CD4-positive, CD25-positive, alpha-beta regulatory T cell (primary cell): ENCODE measurements around the gene TMEM37. TPM values are rescaled to one million over a fixed set of nuclear protein-coding genes. Genes with fewer than 3 reads are reported as not detected.

ENCODE experiments used
- ATAC-seq, 2 donors: fragments of 150-1000 bp; cut with Tn5 transposase; one replicate each; pipeline ENCODE4 v1.10.0; 2021; ENCODE audit warnings: low read depth in 2 of 2, moderate number of reproducible peaks in 2 of 2, moderate library complexity in 1 of 2
- DNase-seq, 3 donors: peaks; one replicate each; pipeline versions ENCODE4 v3.0.0 to v3.0.0-alpha.2; 2012 to 2022; ENCODE audit warnings: mixed read lengths in 1 of 3
- H3K27ac ChIP-seq: one replicate; pipeline ENCODE4 v1.7.0; 2013; ENCODE audit warnings: mild to moderate bottlenecking, low read length; ENCODE audit not compliant: insufficient read depth, poor library complexity, severe bottlenecking
- H3K27me3 ChIP-seq: one replicate; pipeline ENCODE4 v1.7.0; 2013; ENCODE audit warnings: low read length; ENCODE audit not compliant: control insufficient read depth, insufficient read depth
- H3K36me3 ChIP-seq: one replicate; pipeline ENCODE4 v1.7.0; 2013; ENCODE audit warnings: mild to moderate bottlenecking, low read length, moderate library complexity; ENCODE audit not compliant: control insufficient read depth, insufficient read depth
- H3K4me1 ChIP-seq: 2 replicates; pipeline ENCODE4 v1.7.0; 2013; ENCODE audit warnings: mild to moderate bottlenecking, low read length; ENCODE audit not compliant: insufficient read depth, control insufficient read depth, poor library complexity, severe bottlenecking
- H3K4me3 ChIP-seq: one replicate; pipeline ENCODE4 v1.7.0; 2013; ENCODE audit warnings: low read depth, mild to moderate bottlenecking, low read length, moderate library complexity
- H3K9me3 ChIP-seq, 2 experiments: 1 replicate in 1 of 2; 2 replicates in 1 of 2; pipeline ENCODE4 v1.7.0; 2013; ENCODE audit warnings: low read length in 2 of 2, mild to moderate bottlenecking in 1 of 2, moderate library complexity in 1 of 2; ENCODE audit not compliant: control insufficient read depth in 2 of 2
- H3K27ac Mint-ChIP-seq, 3 donors: one replicate each; pipeline ENCODE4 v1.8.0; 2020 to 2022; ENCODE audit warnings: mild to moderate bottlenecking in 3 of 3, mixed read lengths in 3 of 3, moderate library complexity in 2 of 3
- H3K27me3 Mint-ChIP-seq: one replicate; pipeline ENCODE4 v1.8.0; 2022; ENCODE audit warnings: mild to moderate bottlenecking, mixed read lengths
- H3K36me3 Mint-ChIP-seq: one replicate; pipeline ENCODE4 v1.8.0; 2020; ENCODE audit warnings: mixed read lengths
- H3K4me1 Mint-ChIP-seq, 4 donors: one replicate each; pipeline ENCODE4 v1.8.0; 2020 to 2022; ENCODE audit warnings: mixed read lengths in 4 of 4, mild to moderate bottlenecking in 1 of 4
- H3K4me3 Mint-ChIP-seq, 4 donors: one replicate each; pipeline ENCODE4 v1.8.0; 2020 to 2022; ENCODE audit warnings: mild to moderate bottlenecking in 4 of 4, mixed read lengths in 4 of 4, moderate library complexity in 3 of 4
- H3K9me3 Mint-ChIP-seq, 7 donors: one replicate each; pipeline ENCODE4 v1.8.0; 2020 to 2022; ENCODE audit warnings: mixed read lengths in 7 of 7, mild to moderate bottlenecking in 3 of 7, moderate library complexity in 2 of 7
- polyA plus RNA-seq, 4 donors: library from polyadenylated mRNA; unstranded; fragments of 300-500 nt; fragmentation: Illumina TruSeq; gene quantifications; one replicate each; pipeline ENCODE4 v1.2.3, GENCODE V29; 2021
- total RNA-seq: library from RNA; stranded (reverse); gene quantifications from one replicate; pipeline ENCODE4 v1.2.3, GENCODE V29; 2022

The TMEM37 gene
- total and polyA plus RNA-seq, 5 donors from 2014 or later = 0.19 TPM; not detected in 4

- H3K36me3 ChIP-seq = no peaks in the 10 kb centered on the region
- Mint-ChIP-seq H3K36me3 (no peaks in the 10 kb centered on the region), H3K4me3 (no peak overlapping the region), H3K27me3 (no peaks in the 10 kb centered on the region), H3K4me1 (no peaks in the 10 kb centered on the region), H3K9me3 (peaks cover 0 to 2% (median 0%) of the 10 kb centered on the region in 7 donors), H3K27ac (no peak overlapping the region)
- no peak for ATAC-seq
- no peak for DNase-seq
- H3K4me3 ChIP-seq = no peak overlapping the region
- H3K9me3 ChIP-seq = no peaks in the 10 kb centered on the region
- H3K27me3 ChIP-seq = no peaks in the 10 kb centered on the region
- no peaks in the 10 kb centered on the region for H3K4me1 ChIP-seq
- no peak overlapping the region for H3K27ac ChIP-seq
These were observed 43.7 kb downstream of the TMEM37 start for GRCh38 chr2:119475225-119475856.

- Histone ChIP-seq H3K27ac (no peak overlapping the region), H3K4me1 (no peaks in the 10 kb centered on the region), H3K4me3 (no peak overlapping the region), H3K27me3 (no peaks in the 10 kb centered on the region), H3K9me3 (no peaks in the 10 kb centered on the region), H3K36me3 (no peaks in the 10 kb centered on the region)
- ATAC-seq (no peak), DNase-seq (no peak)
- H3K36me3 Mint-ChIP-seq = no peaks in the 10 kb centered on the region
- peaks cover 0 to 2% (median 0%) of the 10 kb centered on the region in 7 donors for H3K9me3 Mint-ChIP-seq
- H3K4me3 Mint-ChIP-seq = no peak overlapping the region
- no peak overlapping the region for H3K27ac Mint-ChIP-seq
- no peaks in the 10 kb centered on the region for H3K4me1 Mint-ChIP-seq
- H3K27me3 Mint-ChIP-seq = no peaks in the 10 kb centered on the region
These were observed 44.2 kb downstream of the TMEM37 start for GRCh38 chr2:119475857-119476244.

GRCh38 chr2:119476301-119477112 is 44.9 kb downstream of the TMEM37 start:
- no peak overlapping the region for H3K4me3 ChIP-seq
- DNase-seq = peak in 2 of 3 donors; percentile 26 to 41
- H3K27ac ChIP-seq = no peak overlapping the region
- Mint-ChIP-seq H3K27ac (no peak overlapping the region), H3K36me3 (no peaks in the 10 kb centered on the region), H3K4me1 (no peaks in the 10 kb centered on the region), H3K9me3 (peaks cover 0 to 2% (median 0%) of the 10 kb centered on the region in 7 donors), H3K4me3 (no peak overlapping the region), H3K27me3 (no peaks in the 10 kb centered on the region)
- peak in 1 of 2 donors; percentile 38 for ATAC-seq
- H3K4me1 ChIP-seq = no peaks in the 10 kb centered on the region
- H3K36me3 ChIP-seq = no peaks in the 10 kb centered on the region
- no peaks in the 10 kb centered on the region for H3K27me3 ChIP-seq
- no peaks in the 10 kb centered on the region for H3K9me3 ChIP-seq

- no peaks in the 10 kb centered on the region for H3K27me3 ChIP-seq
- Mint-ChIP-seq H3K27me3 (no peaks in the 10 kb centered on the region), H3K4me1 (no peaks in the 10 kb centered on the region), H3K9me3 (peaks cover 0 to 2% (median 0%) of the 10 kb centered on the region in 7 donors), H3K4me3 (no peak overlapping the region), H3K36me3 (no peaks in the 10 kb centered on the region), H3K27ac (no peak overlapping the region)
- H3K4me1 ChIP-seq = no peaks in the 10 kb centered on the region
- H3K9me3 ChIP-seq = no peaks in the 10 kb centered on the region
- no peaks in the 10 kb centered on the region for H3K36me3 ChIP-seq
- no peak overlapping the region for H3K4me3 ChIP-seq
- ATAC-seq (no peak), DNase-seq (no peak)
- no peak overlapping the region for H3K27ac ChIP-seq
These were observed 45.5 kb downstream of the TMEM37 start for GRCh38 chr2:119477113-119477505.

- H3K27ac Mint-ChIP-seq = peak overlapping the region in 1 of 3 donors; percentile 13
- H3K36me3 ChIP-seq = no peaks in the 10 kb centered on the region
- H3K4me1 ChIP-seq = no peaks in the 10 kb centered on the region
- no peak overlapping the region for H3K4me3 Mint-ChIP-seq
- ATAC-seq (no peak), DNase-seq (no peak)
- H3K9me3 ChIP-seq = no peaks in the 10 kb centered on the region
- no peaks in the 10 kb centered on the region for H3K27me3 Mint-ChIP-seq
- H3K27me3 ChIP-seq = no peaks in the 10 kb centered on the region
- no peaks in the 10 kb centered on the region for H3K36me3 Mint-ChIP-seq
- H3K9me3 Mint-ChIP-seq = peaks cover 0 to 2% (median 0%) of the 10 kb centered on the region in 7 donors
- H3K27ac ChIP-seq = no peak overlapping the region
- H3K4me3 ChIP-seq = no peak overlapping the region
- no peaks in the 10 kb centered on the region for H3K4me1 Mint-ChIP-seq
These were observed 46.7 kb downstream of the TMEM37 start for GRCh38 chr2:119478188-119478977.

GRCh38 chr2:119478978-119479295 is 47.3 kb downstream of the TMEM37 start:
- H3K36me3 Mint-ChIP-seq = no peaks in the 10 kb centered on the region
- H3K27me3 ChIP-seq = no peaks in the 10 kb centered on the region

GRCh38 chr2:119480184-119480583 is 48.5 kb downstream of the TMEM37 start:
- H3K36me3 ChIP-seq = no peaks in the 10 kb centered on the region
- H3K27ac ChIP-seq = no peak overlapping the region
- no peaks in the 10 kb centered on the region for H3K27me3 ChIP-seq
- no peak overlapping the region for H3K27ac Mint-ChIP-seq
- no peak for DNase-seq
- H3K36me3 Mint-ChIP-seq = no peaks in the 10 kb centered on the region
- H3K4me1 Mint-ChIP-seq = no peaks in the 10 kb centered on the region
- no peak overlapping the region for H3K4me3 ChIP-seq
- no peaks in the 10 kb centered on the region for H3K4me1 ChIP-seq
- peaks cover 6% of the 10 kb centered on the region for H3K27me3 Mint-ChIP-seq
- H3K9me3 Mint-ChIP-seq = peaks cover 0 to 2% (median 0%) of the 10 kb centered on the region in 7 donors
- no peak for ATAC-seq
- no peaks in the 10 kb centered on the region for H3K9me3 ChIP-seq
- H3K4me3 Mint-ChIP-seq = no peak overlapping the region

More at GRCh38 chr2:119478978-119479295, 47.3 kb downstream of the TMEM37 start:
- peak overlapping the region in 1 of 3 donors; percentile 13 for H3K27ac Mint-ChIP-seq
- no peaks in the 10 kb centered on the region for H3K9me3 Mint-ChIP-seq
- H3K27ac ChIP-seq = no peak overlapping the region
- no peaks in the 10 kb centered on the region for H3K4me1 ChIP-seq
- no peaks in the 10 kb centered on the region for H3K4me1 Mint-ChIP-seq
- ATAC-seq (no peak), DNase-seq (no peak)
- no peak overlapping the region for H3K4me3 ChIP-seq
- peaks cover 5% of the 10 kb centered on the region for H3K27me3 Mint-ChIP-seq
- H3K9me3 ChIP-seq = no peaks in the 10 kb centered on the region
- no peaks in the 10 kb centered on the region for H3K36me3 ChIP-seq
- H3K4me3 Mint-ChIP-seq = no peak overlapping the region
